Smooth muscle cell (in vitro differentiated cells): ENCODE data around the gene PEPD. TPM values are rescaled to one million over a fixed set of nuclear protein-coding genes. Genes with fewer than 3 reads are reported as not detected.

Experiments
- DNase-seq: peaks from one replicate; lab custom pipeline; 2025; ENCODE audit not compliant: unreplicated experiment; lab: John Stamatoyannopoulos, UW
- H2AFZ ChIP-seq: fragments of 200-600 bp; sonication (generic); 2 replicates; pipeline ENCODE4 v1.6.0; 2016; ENCODE audit warnings: antibody characterized with exemption, low read depth, mild to moderate bottlenecking
- H3F3A ChIP-seq: fragments of 200-600 bp; sonication (generic); 2 replicates; pipeline ENCODE4 v1.6.0; 2017; ENCODE audit warnings: antibody characterized with exemption, low read depth
- H3K27ac ChIP-seq: fragments of 200-600 bp; sonication (generic); 2 replicates; pipeline ENCODE4 v1.5.1; 2016; ENCODE audit warnings: low read depth, mild to moderate bottlenecking
- H3K27me3 ChIP-seq: fragments of 200-600 bp; sonication (generic); 2 replicates; pipeline ENCODE4 v1.6.1; 2016; ENCODE audit warnings: low read depth, mild to moderate bottlenecking
- H3K36me3 ChIP-seq: fragments of 200-600 bp; sonication (generic); 2 replicates; pipeline ENCODE4 v1.5.1; 2016; ENCODE audit warnings: low read depth
- H3K4me1 ChIP-seq: fragments of 200-600 bp; sonication (generic); 2 replicates; pipeline ENCODE4 v1.5.1; 2016; ENCODE audit warnings: low read depth
- H3K4me2 ChIP-seq: fragments of 200-600 bp; sonication (generic); 2 replicates; pipeline ENCODE4 v1.6.0; 2016; ENCODE audit warnings: mild to moderate bottlenecking
- H3K4me3 ChIP-seq: fragments of 200-600 bp; sonication (generic); 2 replicates; pipeline ENCODE4 v1.5.1; 2016; ENCODE audit warnings: mild to moderate bottlenecking
- H3K79me2 ChIP-seq: fragments of 200-600 bp; sonication (generic); 2 replicates; pipeline ENCODE4 v1.6.0; 2016; ENCODE audit warnings: low read depth, mild to moderate bottlenecking
- H3K9ac ChIP-seq: fragments of 200-600 bp; sonication (generic); 2 replicates; pipeline ENCODE4 v1.6.0; 2016; ENCODE audit warnings: low read depth
- H3K9me3 ChIP-seq: fragments of 200-600 bp; sonication (generic); replicated peaks from 2 replicates; pipeline ENCODE4 v1.5.1; 2016; ENCODE audit warnings: low read depth
- H4K20me1 ChIP-seq: fragments of 200-600 bp; sonication (generic); 2 replicates; pipeline ENCODE4 v1.6.0; 2016; ENCODE audit warnings: low read depth
- CTCF ChIP-seq: fragments of 200-600 bp; sonication (generic); IDR thresholded peaks from 2 replicates; pipeline ENCODE4 v1.5.1; 2017; ENCODE audit warnings: borderline replicate concordance, mild to moderate bottlenecking, antibody characterized with exemption; ENCODE audit not compliant: insufficient read depth, poor library complexity, severe bottlenecking
- WGBS: methylation state at CpG from one replicate; pipeline ENCODE4 v1.1.7; 2016; ENCODE audit warnings: low lambda C conversion rate; 5-methylcytosine and 5-hydroxymethylcytosine counted together
- polyA plus RNA-seq: library from polyadenylated mRNA; unstranded; fragments of >200 nt; fragmentation: Nextera tagmentation; extraction: Ambion mirVana; gene quantifications from 2 replicates; pipeline ENCODE4 v1.2.1, GENCODE V29; 2016
- total RNA-seq: library from RNA; depleted of rRNA; stranded (reverse); fragments of >200 nt; gene quantifications from 2 replicates; pipeline ENCODE4 v1.2.3, GENCODE V29; 2014

Gene PEPD
- total and polyA plus RNA-seq, 2 experiments from 2014 or later = 57.2 to 70.4 TPM

GRCh38 chr19:33394006-33394722, 127.4 kb downstream of the PEPD start:
- no peaks in the 10 kb centered on the region for H3K36me3 ChIP-seq
- no peak overlapping the region for H3K4me3 ChIP-seq
- H3K4me2 ChIP-seq = no peak overlapping the region
- 83% methylated on average over 30 of the region's 30 CpGs for WGBS
- H3K9me3 ChIP-seq = no peaks in the 10 kb centered on the region
- H3K27ac ChIP-seq = no peak overlapping the region
- H2AFZ ChIP-seq = no peak overlapping the region
- no peak for DNase-seq
- peaks cover 67% of the 10 kb centered on the region for H4K20me1 ChIP-seq
- no peak overlapping the region for H3K9ac ChIP-seq
- no peaks in the 10 kb centered on the region for H3F3A ChIP-seq
- H3K4me1 ChIP-seq = no peaks in the 10 kb centered on the region
- no peaks in the 10 kb centered on the region for H3K27me3 ChIP-seq
- no peak for TF ChIP-seq CTCF
- peaks cover 3% of the 10 kb centered on the region for H3K79me2 ChIP-seq

GRCh38 chr19:33393286-33394005, 128.1 kb downstream of the PEPD start:
- Histone ChIP-seq H3K9me3 (no peaks in the 10 kb centered on the region), H3K4me3 (no peak overlapping the region), H3K27ac (no peak overlapping the region), H3F3A (no peaks in the 10 kb centered on the region), H3K9ac (no peak overlapping the region), H3K4me2 (no peak overlapping the region), H2AFZ (no peak overlapping the region), H3K27me3 (no peaks in the 10 kb centered on the region), H3K4me1 (no peaks in the 10 kb centered on the region), H3K36me3 (no peaks in the 10 kb centered on the region), H4K20me1 (peaks cover 74% of the 10 kb centered on the region), H3K79me2 (peaks cover 3% of the 10 kb centered on the region)
- TF ChIP-seq CTCF = no peak
- 89% methylated on average over 19 of the region's 21 CpGs for WGBS
- no peak for DNase-seq

GRCh38 chr19:33392341-33393285, 129.0 kb downstream of the PEPD start:
- H3K27me3 ChIP-seq = no peaks in the 10 kb centered on the region
- no peaks in the 10 kb centered on the region for H3K36me3 ChIP-seq
- H2AFZ ChIP-seq = no peak overlapping the region
- no peaks in the 10 kb centered on the region for H3K4me1 ChIP-seq
- H3K9ac ChIP-seq = no peak overlapping the region
- no peaks in the 10 kb centered on the region for H3K9me3 ChIP-seq
- peaks cover 7% of the 10 kb centered on the region for H3K79me2 ChIP-seq
- WGBS = 82% methylated on average over 32 of the region's 39 CpGs
- peaks cover 83% of the 10 kb centered on the region for H4K20me1 ChIP-seq
- no peaks in the 10 kb centered on the region for H3F3A ChIP-seq
- no peak overlapping the region for H3K4me2 ChIP-seq
- no peak overlapping the region for H3K27ac ChIP-seq
- no peak overlapping the region for H3K4me3 ChIP-seq
- no peak for TF ChIP-seq CTCF
- no peak for DNase-seq
